Measurements from ENCODE around the gene IFNLR1. TPM values are rescaled to one million over a fixed set of nuclear protein-coding genes. Genes with fewer than 3 reads are reported as not detected.

The IFNLR1 gene
- total and polyA plus RNA-seq, 2 donors (not counting 1 experiment from before 2014, with no cell fraction given): under 0.01 to 0.02 TPM

DNA sequence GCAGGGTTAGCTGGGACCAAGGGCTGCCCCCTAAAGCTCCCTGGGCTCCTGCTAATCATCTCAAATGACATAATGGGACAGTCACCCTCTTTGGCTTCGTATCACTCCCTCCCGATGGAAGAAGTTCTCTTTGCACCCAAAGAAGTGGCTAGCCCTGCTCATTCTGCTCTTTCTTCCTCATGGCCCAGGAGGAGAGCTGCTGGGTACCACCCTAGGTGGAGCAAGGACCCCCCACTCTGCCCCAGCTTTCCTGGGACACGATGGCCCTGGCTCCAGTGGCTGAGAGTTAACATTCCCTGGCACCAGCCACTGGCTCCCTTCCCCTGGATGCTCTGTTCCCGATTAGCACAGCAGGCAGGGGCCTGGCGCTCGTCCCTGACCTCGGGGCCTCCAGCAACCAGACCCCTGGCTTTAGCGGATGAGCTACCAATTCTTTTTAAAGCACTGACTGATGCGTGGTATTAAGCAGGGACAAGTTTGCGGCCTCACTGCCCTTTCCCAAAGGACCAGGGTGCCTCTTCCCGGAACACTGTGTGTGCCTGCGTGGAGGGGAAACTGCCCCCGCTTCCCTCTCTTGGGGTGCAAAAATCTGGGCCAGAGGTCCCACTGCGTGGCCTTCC lies 76.3 kb downstream of the IFNLR1 start:
- H3K79me2 ChIP-seq (ENCODE audit: control insufficient read depth, insufficient read depth, low read length): no peaks in the 10 kb centered on the region
- no peak overlapping the region for H3K27ac ChIP-seq (ENCODE audit: insufficient read depth, low read length)
- no peaks in the 10 kb centered on the region for H3K9me3 ChIP-seq (ENCODE audit: control insufficient read depth, insufficient read depth, low read depth, low read length)
- no peak overlapping the region for H3K4me3 ChIP-seq (replicated peaks in 1 of 4; ENCODE audit: control extremely low read depth in 1 of 4, insufficient read depth in 1 of 4, low read depth in 3 of 4, low read length in 4 of 4)
- TF ChIP-seq, protein P1, sequence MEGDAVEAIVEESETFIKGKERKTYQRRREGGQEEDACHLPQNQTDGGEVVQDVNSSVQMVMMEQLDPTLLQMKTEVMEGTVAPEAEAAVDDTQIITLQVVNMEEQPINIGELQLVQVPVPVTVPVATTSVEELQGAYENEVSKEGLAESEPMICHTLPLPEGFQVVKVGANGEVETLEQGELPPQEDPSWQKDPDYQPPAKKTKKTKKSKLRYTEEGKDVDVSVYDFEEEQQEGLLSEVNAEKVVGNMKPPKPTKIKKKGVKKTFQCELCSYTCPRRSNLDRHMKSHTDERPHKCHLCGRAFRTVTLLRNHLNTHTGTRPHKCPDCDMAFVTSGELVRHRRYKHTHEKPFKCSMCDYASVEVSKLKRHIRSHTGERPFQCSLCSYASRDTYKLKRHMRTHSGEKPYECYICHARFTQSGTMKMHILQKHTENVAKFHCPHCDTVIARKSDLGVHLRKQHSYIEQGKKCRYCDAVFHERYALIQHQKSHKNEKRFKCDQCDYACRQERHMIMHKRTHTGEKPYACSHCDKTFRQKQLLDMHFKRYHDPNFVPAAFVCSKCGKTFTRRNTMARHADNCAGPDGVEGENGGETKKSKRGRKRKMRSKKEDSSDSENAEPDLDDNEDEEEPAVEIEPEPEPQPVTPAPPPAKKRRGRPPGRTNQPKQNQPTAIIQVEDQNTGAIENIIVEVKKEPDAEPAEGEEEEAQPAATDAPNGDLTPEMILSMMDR (conservative IDR thresholded peaks at IDR 0.05 in 1 of 2, IDR thresholded peaks at IDR 0.05 in 1 of 2; ENCODE audit: low read depth in 1 of 2, low read length in 2 of 2): no peak
- TF ChIP-seq EZH2 (IDR thresholded peaks at IDR 0.05; ENCODE audit: low read length, missing control alignments): no peak
- no peak overlapping the region for H3K9ac ChIP-seq (ENCODE audit: insufficient read depth, low read length)
- peaks cover 9% of the 10 kb centered on the region for H3K27me3 ChIP-seq (ENCODE audit: control insufficient read depth, insufficient read depth, low read length)
- H3K4me1 ChIP-seq (ENCODE audit: control insufficient read depth, extremely low read depth, insufficient read depth, low read length): no peaks in the 10 kb centered on the region
- H4K20me1 ChIP-seq (ENCODE audit: control insufficient read depth, extremely low read depth, insufficient read depth, low read length): no peaks in the 10 kb centered on the region
- no peaks in the 10 kb centered on the region for H3K36me3 ChIP-seq (ENCODE audit: control insufficient read depth, insufficient read depth, low read length)
- H3K4me2 ChIP-seq (ENCODE audit: extremely low read depth, insufficient read depth, low read length): no peak overlapping the region
- H2AFZ ChIP-seq (ENCODE audit: low read length): no peak overlapping the region
- no peak for DNase-seq (ENCODE audit: low read depth in 2 of 2)

DNA sequence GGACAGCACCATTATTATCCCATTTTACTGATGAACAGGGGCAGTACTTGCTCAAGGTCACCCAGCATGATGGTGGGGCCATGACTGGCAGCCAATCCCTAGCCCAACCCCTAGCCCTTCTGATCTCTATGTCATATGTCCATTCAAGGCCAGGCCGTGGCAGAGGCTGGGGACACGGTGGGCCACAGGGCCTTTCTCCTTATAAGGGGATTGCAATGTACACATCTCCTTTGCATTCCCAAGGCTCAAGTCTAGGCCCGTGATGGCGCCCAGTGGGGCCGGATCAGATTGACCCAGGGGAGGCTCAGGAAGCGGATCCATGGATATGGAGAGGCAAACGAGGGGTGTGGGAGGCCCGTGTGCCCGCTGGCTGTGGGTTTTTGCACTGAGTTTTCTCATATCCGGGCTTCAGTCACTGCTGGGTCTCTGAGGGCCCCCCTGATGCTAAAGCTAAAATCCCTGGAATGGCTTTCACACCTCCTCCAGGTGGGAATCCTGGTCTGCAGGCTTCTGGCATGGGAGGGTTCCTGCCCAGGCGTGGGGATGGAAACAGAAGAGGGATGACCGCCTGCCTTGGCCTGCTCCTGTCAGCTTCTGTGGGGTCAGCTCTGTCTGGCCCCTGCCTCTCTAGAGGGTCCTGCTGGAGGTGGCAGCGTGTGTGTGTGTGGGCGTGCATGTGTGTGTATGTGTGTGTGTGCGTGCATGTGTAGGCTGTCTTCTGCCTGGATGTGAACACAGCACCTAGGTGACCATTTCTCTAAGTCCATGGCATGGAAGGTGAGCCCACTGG lies 77.2 kb downstream of the IFNLR1 start:
- no peaks in the 10 kb centered on the region for H4K20me1 ChIP-seq (ENCODE audit: control insufficient read depth, extremely low read depth, insufficient read depth, low read length)
- no peaks in the 10 kb centered on the region for H3K4me1 ChIP-seq (ENCODE audit: control insufficient read depth, extremely low read depth, insufficient read depth, low read length)
- H3K27me3 ChIP-seq (ENCODE audit: control insufficient read depth, insufficient read depth, low read length): peaks cover 7% of the 10 kb centered on the region
- H3K79me2 ChIP-seq (ENCODE audit: control insufficient read depth, insufficient read depth, low read length): no peaks in the 10 kb centered on the region
- H3K4me3 ChIP-seq (replicated peaks in 1 of 4; ENCODE audit: control extremely low read depth in 1 of 4, insufficient read depth in 1 of 4, low read depth in 3 of 4, low read length in 4 of 4): no peak overlapping the region
- no peak for DNase-seq (ENCODE audit: low read depth in 2 of 2)
- H3K9ac ChIP-seq (ENCODE audit: insufficient read depth, low read length): no peak overlapping the region
- H3K9me3 ChIP-seq (ENCODE audit: control insufficient read depth, insufficient read depth, low read depth, low read length): no peaks in the 10 kb centered on the region
- no peak overlapping the region for H3K4me2 ChIP-seq (ENCODE audit: extremely low read depth, insufficient read depth, low read length)
- no peak overlapping the region for H3K27ac ChIP-seq (ENCODE audit: insufficient read depth, low read length)
- no peak for TF ChIP-seq EZH2 (IDR thresholded peaks at IDR 0.05; ENCODE audit: low read length, missing control alignments)
- TF ChIP-seq, protein P1 (conservative IDR thresholded peaks at IDR 0.05 in 1 of 2, IDR thresholded peaks at IDR 0.05 in 1 of 2; ENCODE audit: low read depth in 1 of 2, low read length in 2 of 2): no peak
- H2AFZ ChIP-seq (ENCODE audit: low read length): no peak overlapping the region
- no peaks in the 10 kb centered on the region for H3K36me3 ChIP-seq (ENCODE audit: control insufficient read depth, insufficient read depth, low read length)

DNA sequence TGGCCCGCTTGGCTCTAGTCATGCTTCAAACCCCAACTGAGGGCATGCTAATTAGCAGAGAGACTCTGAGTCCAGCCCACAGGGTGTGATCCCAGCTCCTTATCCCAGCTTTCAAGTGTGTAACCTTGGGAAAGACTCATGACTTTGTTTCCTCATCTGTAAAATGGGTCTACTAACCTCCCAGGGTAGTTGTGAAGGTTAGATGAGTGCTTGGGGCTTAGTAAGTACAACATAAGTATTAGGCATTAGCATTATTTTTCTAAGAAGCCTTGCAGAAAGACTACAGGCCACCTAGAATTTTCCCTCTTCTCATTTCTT lies 78.0 kb downstream of the IFNLR1 start:
- no peak overlapping the region for H3K27ac ChIP-seq (ENCODE audit: insufficient read depth, low read length)
- no peak overlapping the region for H3K9ac ChIP-seq (ENCODE audit: insufficient read depth, low read length)
- no peak overlapping the region for H2AFZ ChIP-seq (ENCODE audit: low read length)
- no peak overlapping the region for H3K4me3 ChIP-seq (replicated peaks in 1 of 4; ENCODE audit: control extremely low read depth in 1 of 4, insufficient read depth in 1 of 4, low read depth in 3 of 4, low read length in 4 of 4)
- no peak overlapping the region for H3K4me2 ChIP-seq (ENCODE audit: extremely low read depth, insufficient read depth, low read length)
- H3K4me1 ChIP-seq (ENCODE audit: control insufficient read depth, extremely low read depth, insufficient read depth, low read length): no peaks in the 10 kb centered on the region
- H4K20me1 ChIP-seq (ENCODE audit: control insufficient read depth, extremely low read depth, insufficient read depth, low read length): no peaks in the 10 kb centered on the region
- H3K27me3 ChIP-seq (ENCODE audit: control insufficient read depth, insufficient read depth, low read length): peaks cover 6% of the 10 kb centered on the region
- H3K36me3 ChIP-seq (ENCODE audit: control insufficient read depth, insufficient read depth, low read length): no peaks in the 10 kb centered on the region
- TF ChIP-seq, protein P1 (conservative IDR thresholded peaks at IDR 0.05 in 1 of 2, IDR thresholded peaks at IDR 0.05 in 1 of 2; ENCODE audit: low read depth in 1 of 2, low read length in 2 of 2): no peak
- no peak for TF ChIP-seq EZH2 (IDR thresholded peaks at IDR 0.05; ENCODE audit: low read length, missing control alignments)
- no peaks in the 10 kb centered on the region for H3K9me3 ChIP-seq (ENCODE audit: control insufficient read depth, insufficient read depth, low read depth, low read length)
- H3K79me2 ChIP-seq (ENCODE audit: control insufficient read depth, insufficient read depth, low read length): no peaks in the 10 kb centered on the region
- DNase-seq (ENCODE audit: low read depth in 2 of 2): no peak

Measured in fibroblast of lung (primary cell).